ENCODE results near the gene LURAP1L. TPM values are rescaled to one million over a fixed set of nuclear protein-coding genes. Genes with fewer than 3 reads are reported as not detected.

The LURAP1L gene
- total and polyA plus RNA-seq, 2 of the 4 experiments (the other 2 are of a cell fraction) = 6.1 to 10.6 TPM

DNA sequence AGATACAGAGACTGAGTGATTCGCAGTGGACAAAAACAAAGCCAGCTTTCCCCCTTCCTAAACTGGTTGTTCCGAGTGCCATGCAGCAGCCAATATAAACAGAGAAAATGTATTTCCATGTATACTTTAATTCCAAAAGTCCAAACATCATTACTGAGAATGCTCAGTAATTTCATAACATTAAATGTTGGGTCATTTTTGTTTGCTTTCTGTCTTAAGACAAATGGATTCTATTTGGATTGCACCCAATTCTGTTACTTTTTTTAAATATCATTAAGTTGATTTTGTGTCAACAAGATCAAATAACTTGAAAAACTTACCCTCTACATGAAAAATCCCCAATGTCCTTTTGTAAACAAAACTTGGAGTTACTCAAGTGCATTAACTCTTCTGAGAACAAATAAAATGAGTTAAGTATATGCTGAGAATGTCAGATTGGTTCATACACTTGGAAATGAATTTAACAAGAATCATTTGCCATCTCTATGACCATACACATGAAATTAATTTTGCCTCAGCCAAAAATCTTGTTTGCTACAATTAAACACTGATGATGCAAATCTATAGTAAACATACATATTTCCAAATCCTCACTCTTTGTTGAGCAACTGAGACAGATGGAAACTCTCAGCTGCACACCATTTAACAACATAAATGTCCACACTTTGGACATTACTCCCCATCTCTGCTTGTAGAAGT is 19.4 kb downstream of the LURAP1L start:
- TF ChIP-seq CEBPB (IDR thresholded peaks at IDR 0.05; ENCODE audit: low read depth, low read length) (peak; percentile 84), SMC3 (IDR thresholded peaks at IDR 0.05; ENCODE audit: low read depth, low read length) (no peak)
- Histone ChIP-seq H4K5ac (ENCODE audit: low read depth, low read length) (peak overlapping the region; percentile 88), H2BK5ac (ENCODE audit: low read depth, low read length, poor library complexity, severe bottlenecking) (peak overlapping the region; percentile 45), H3K4me1 (ENCODE audit: control insufficient read depth, insufficient read depth, low read length) (0 out of 2 replicates have a peak, but pooled peaks cover 6% of the 10 kb centered on the region), H3K56ac (ENCODE audit: extremely low read depth, insufficient read depth, low read length) (no peak overlapping the region), H3K27ac (ENCODE audit: insufficient read depth, low read length) (peak overlapping the region; percentile 84; the same call in 1 of the 2 replicates), H3K18ac (ENCODE audit: low read depth, low read length) (peak overlapping the region; percentile 74; the same call in 1 of the 2 replicates), H2AK9ac (replicated peaks; ENCODE audit: low read depth, low read length, poor library complexity) (no peak overlapping the region), H2BK20ac (ENCODE audit: low read depth, low read length) (0 out of 2 replicates have a peak overlapping the region, but pooled peaks have one; percentile 21), H3K4me3 (ENCODE audit: insufficient read depth, low read depth, low read length) (no peak overlapping the region), H3K14ac (replicated peaks; ENCODE audit: low read depth, low read length) (0 out of 2 replicates have a peak overlapping the region, but pooled peaks have one; percentile 10), H3K23ac (ENCODE audit: low read depth, low read length) (no peak overlapping the region), H2AFZ (replicated peaks; ENCODE audit: low read length, poor library complexity) (no peak overlapping the region), H3K36me3 (ENCODE audit: control insufficient read depth, insufficient read depth, low read length) (peaks cover 1% of the 10 kb centered on the region; the same call in 1 of the 2 replicates), H3K4ac (ENCODE audit: low read depth, low read length) (no peak overlapping the region), H4K91ac (ENCODE audit: insufficient read depth, low read depth, low read length) (no peak overlapping the region), H3K9ac (ENCODE audit: low read depth, low read length) (no peak overlapping the region), H4K20me1 (ENCODE audit: insufficient read depth, low read length) (no peaks in the 10 kb centered on the region), H3K4me2 (ENCODE audit: low read depth, low read length) (peak overlapping the region; percentile 50; the same call in 1 of the 2 replicates), H2BK120ac (ENCODE audit: low read depth, low read length) (peak overlapping the region; percentile 10; the same call in 1 of the 2 replicates), H2AK5ac (ENCODE audit: low read depth, low read length) (no peak overlapping the region), H3K9me3 (ENCODE audit: control insufficient read depth, insufficient read depth, low read length) (no peaks in the 10 kb centered on the region), H3K9me1 (ENCODE audit: insufficient read depth, low read length) (peaks cover 2% of the 10 kb centered on the region; the same call in 1 of the 2 replicates), H3K27me3 (ENCODE audit: control insufficient read depth, insufficient read depth, low read length) (no peaks in the 10 kb centered on the region), H2BK15ac (ENCODE audit: low read depth, low read length) (no peak overlapping the region), H3K79me1 (ENCODE audit: low read depth in 1 of 2, low read length in 2 of 2) (peaks cover 0 to 7% of the 10 kb centered on the region in 2 experiments; a peak in 2 of 4 replicates), H4K8ac (ENCODE audit: low read depth in 2 of 2, low read length in 2 of 2) (0 out of 4 replicates have a peak overlapping the region, but pooled peaks of 1 of the 2 experiments have one; percentile 40)
- POLR2A ChIA-PET (ENCODE audit: unreplicated experiment) = interaction anchor here (0.6 kb wide), 1 partner anchor 22 kb away, joined by 3 read pairs; no protein-coding TSS in a partner anchor
- in situ Hi-C loops (cut with MboI; ENCODE audit: low sequenced_read_pairs) = no loop called here
- BruUV-seq (replicated peaks) = no TSS peak
- ATAC-seq (ENCODE audit: low read depth) = peak; percentile 65
- WGBS, 2 experiments (ENCODE audit: extremely low coverage in 2 of 2, insufficient read length in 1 of 2) = no CpG with 5 or more reads among the region's 2 CpGs
- peak; percentile 61 for DNase-seq
- dilution Hi-C loops (cut with HindIII; ENCODE audit: low sequenced_read_pairs, unreplicated experiment) = no loop called here
- CTCF ChIA-PET = no interaction called here
- intact Hi-C loops (cut with micrococcal nuclease) = loop anchor here (1.0 to 5.0 kb wide), 2 partner anchors 20 to 88 kb away; no protein-coding TSS in a partner anchor

Data from IMR-90 (cell line).